HG03571 (cell line): ENCODE measurements around the gene IP6K1.
"Not testable (repeated sequence)": the region's sequence is repeated elsewhere in the genome, so short reads cannot be mapped to it uniquely, and the experiment has no call there.

Experiments used
- ATAC-seq: cut with Tn5 transposase; IDR thresholded peaks from one replicate; pipeline ENCODE4 v1.9.1; 2021; ENCODE audit not compliant: unreplicated experiment

The IP6K1 gene

GRCh38 chr3:49786357-49787181 lies at the start of gene IP6K1:
IP6K1 (minus strand) TSS chr3:49786542; CDS start chr3:49748040, 38,502 bp downstream.
- ATAC-seq = peak; percentile 92

- ATAC-seq = no peak
Observed at GRCh38 chr3:49831341-49831740, 45.0 kb upstream of the IP6K1 start.

GRCh38 chr3:49826016-49826415 lies 39.7 kb upstream of the IP6K1 start:
- ATAC-seq = no peak

GRCh38 chr3:49823131-49823530 lies 36.8 kb upstream of the IP6K1 start:
- ATAC-seq = not testable (repeated sequence)

GRCh38 chr3:49813497-49814174 lies 27.3 kb upstream of the IP6K1 start, which contains the start of gene UBA7:
UBA7 (minus strand) TSS chr3:49813953; CDS start chr3:49813787, 166 bp downstream.
- no peak for ATAC-seq

GRCh38 chr3:49812916-49813496 lies 26.7 kb upstream of the IP6K1 start:
- no peak for ATAC-seq

GRCh38 chr3:49807431-49808114 lies 21.2 kb upstream of the IP6K1 start:
- no peak for ATAC-seq

GRCh38 chr3:49806850-49807249 lies 20.5 kb upstream of the IP6K1 start:
- no peak for ATAC-seq

- no peak for ATAC-seq
Observed at GRCh38 chr3:49805897-49806701, 19.8 kb upstream of the IP6K1 start.

- no peak for ATAC-seq
Observed at GRCh38 chr3:49805367-49805782, 19.0 kb upstream of the IP6K1 start.

- ATAC-seq = no peak
Observed at GRCh38 chr3:49804141-49805041, 18.0 kb upstream of the IP6K1 start.

- no peak for ATAC-seq
Observed at GRCh38 chr3:49803465-49804140, 17.3 kb upstream of the IP6K1 start.

GRCh38 chr3:49802719-49803464 lies 16.6 kb upstream of the IP6K1 start, which contains the start of gene INKA1:
INKA1 (plus strand) TSS chr3:49803261; CDS start chr3:49803393, 132 bp downstream.
- peak; percentile 58 for ATAC-seq

- no peak for ATAC-seq
Observed at GRCh38 chr3:49801160-49801559, 14.8 kb upstream of the IP6K1 start.

GRCh38 chr3:49799761-49800160 lies 13.4 kb upstream of the IP6K1 start, which contains the start of gene CDHR4:
CDHR4 (minus strand) TSS chr3:49799873; CDS start chr3:49799812, 61 bp downstream.
- ATAC-seq = no peak

GRCh38 chr3:49799105-49799504 lies 12.8 kb upstream of the IP6K1 start:
- ATAC-seq = no peak

GRCh38 chr3:49794926-49795905 lies 8.9 kb upstream of the IP6K1 start:
- ATAC-seq = no peak
